GM18909 (cell line): ENCODE measurements around the gene MGLL.

Experiments used
- ATAC-seq: cut with Tn5 transposase; IDR thresholded peaks from one replicate; pipeline ENCODE4 v1.9.1; 2021; ENCODE audit warnings: mild to moderate bottlenecking; ENCODE audit not compliant: unreplicated experiment, poor library complexity

Gene MGLL

GRCh38 chr3:127732879-127733350 is 89.4 kb downstream of the MGLL start:
- no peak for ATAC-seq

- no peak for ATAC-seq
These were observed 90.0 kb downstream of the MGLL start for GRCh38 chr3:127732303-127732702.

DNA sequence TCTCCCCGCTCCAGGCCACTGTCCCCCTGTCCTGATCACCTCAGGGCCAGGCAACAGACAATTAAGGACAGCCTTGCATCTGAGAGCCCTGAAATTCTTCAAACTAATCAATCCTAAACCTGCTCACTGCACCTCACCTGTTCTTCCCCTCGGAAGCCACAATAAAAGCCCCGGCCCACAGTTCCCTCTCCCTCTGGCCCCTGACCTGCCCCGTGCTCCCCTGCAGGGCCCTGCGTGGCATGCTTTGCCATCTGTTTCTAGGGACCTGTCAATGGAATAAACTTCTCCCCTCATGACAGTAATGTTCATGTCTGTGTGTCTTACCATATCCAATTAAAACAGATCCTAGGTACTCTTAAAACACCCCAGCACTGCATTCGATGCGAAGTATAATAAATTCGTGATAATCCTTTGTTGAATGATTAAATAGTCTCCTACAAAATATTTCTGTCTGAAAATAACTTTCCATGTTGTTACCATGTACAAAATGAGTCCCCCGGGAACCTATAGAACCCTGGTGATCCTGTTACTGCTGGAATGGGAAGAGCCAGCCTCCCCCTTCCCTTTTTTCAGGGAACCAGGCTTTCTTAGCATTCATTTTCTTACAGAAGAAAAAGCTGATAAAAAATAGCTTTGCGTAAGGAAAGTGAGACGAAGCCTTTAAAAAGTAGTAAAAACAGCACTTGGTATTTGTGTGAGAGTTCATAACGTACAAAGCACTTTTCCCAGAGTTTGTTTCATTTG is 90.6 kb downstream of the MGLL start:
- no peak for ATAC-seq

DNA sequence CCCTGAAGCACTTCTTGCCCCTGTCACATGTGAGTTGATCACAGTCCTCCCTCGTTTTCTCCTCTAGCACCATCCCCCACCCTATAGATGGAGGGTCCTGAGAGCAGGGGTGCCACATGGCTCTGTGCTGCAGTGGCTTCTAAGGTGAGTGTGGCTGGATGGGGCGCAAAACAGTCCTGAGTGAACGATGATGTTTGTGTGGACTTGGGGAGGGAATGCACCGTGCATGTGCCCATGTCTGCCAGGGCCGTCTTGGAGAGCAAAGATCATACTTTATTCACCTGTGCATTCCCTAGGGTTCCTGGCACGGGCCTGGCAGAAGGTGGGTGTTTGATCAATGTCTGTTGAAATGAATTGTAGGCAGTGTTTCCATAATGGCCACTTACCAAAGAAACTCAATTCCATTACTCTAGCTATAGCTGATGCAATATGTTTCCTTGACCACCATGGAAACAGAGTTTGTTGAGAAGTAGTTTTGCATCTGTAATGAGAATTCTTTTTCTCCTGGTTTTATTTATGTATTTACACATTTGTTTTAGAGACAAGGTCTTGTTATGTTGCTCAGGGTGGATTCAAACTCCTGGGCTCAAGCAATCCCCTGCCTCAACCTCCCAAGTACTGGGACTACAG is 91.5 kb downstream of the MGLL start:
- ATAC-seq, result no peak

- ATAC-seq, result no peak
These were observed 92.1 kb downstream of the MGLL start for GRCh38 chr3:127730171-127730570.

DNA sequence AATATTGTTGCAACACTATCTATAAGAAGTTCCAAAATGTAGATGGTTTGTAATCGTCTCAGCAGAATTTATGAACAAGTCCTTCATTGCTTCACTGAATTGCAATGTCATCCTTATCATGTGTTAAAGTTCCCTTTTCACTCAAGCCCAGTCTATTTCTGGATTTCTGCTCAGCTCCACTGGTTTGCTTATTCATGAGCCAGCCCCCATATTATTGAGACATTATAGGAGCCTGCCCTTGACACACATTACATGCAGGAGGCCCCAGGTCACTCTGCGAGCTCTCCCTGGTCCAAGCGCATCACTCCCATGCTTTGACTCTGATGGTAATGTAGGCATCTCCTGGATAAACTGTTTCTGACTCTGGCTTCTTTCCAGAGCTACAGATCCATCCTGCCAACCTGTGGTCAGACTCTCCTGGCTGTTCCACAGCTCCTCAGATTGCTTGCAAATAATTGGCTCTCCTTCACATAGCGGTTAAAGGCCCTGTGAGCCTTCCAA is 92.7 kb downstream of the MGLL start:
- ATAC-seq, result no peak

- ATAC-seq, result no peak
These were observed 93.8 kb downstream of the MGLL start for GRCh38 chr3:127728417-127729015.

GRCh38 chr3:127726894-127727293 is 95.4 kb downstream of the MGLL start:
- ATAC-seq, result no peak

GRCh38 chr3:127723011-127723567 is 99.2 kb downstream of the MGLL start:
- no peak for ATAC-seq

- ATAC-seq, result no peak
These were observed 100.1 kb downstream of the MGLL start for GRCh38 chr3:127722091-127722784.

GRCh38 chr3:127720985-127721935 is 101.1 kb downstream of the MGLL start:
- no peak for ATAC-seq

DNA sequence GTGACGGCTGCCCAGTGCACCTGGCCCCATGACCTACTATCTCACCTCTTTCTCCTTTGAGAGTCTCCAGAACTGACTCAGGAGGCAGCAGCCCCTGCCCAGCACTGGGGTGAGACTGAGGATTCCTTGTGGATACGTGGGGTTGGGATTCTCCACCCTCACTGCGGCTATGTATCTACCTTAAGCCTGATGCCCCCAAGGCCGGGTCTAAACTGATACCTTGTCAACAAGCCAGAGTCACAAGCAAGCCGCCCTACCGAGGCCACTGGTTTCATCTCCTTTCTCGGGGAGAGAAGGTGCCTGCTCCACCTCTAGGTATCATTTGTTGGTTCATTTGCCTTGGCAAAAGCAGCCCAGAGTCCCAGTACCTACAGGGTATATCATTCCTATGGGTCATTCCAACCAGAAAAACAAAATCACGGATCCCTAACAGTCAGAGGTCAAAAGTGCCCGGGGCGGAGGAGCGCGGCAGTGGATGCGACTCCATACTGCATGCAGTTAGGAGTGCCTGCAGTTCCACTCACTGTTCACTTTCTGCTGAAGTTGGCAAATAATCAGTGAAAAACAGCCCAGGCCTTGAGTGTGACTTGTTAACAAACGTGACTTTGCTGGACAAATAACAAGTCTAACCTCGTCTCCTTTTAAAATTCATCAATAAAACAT is 102.0 kb downstream of the MGLL start:
- ATAC-seq, result no peak

- ATAC-seq, result no peak
These were observed 102.9 kb downstream of the MGLL start for GRCh38 chr3:127719369-127719768.

DNA sequence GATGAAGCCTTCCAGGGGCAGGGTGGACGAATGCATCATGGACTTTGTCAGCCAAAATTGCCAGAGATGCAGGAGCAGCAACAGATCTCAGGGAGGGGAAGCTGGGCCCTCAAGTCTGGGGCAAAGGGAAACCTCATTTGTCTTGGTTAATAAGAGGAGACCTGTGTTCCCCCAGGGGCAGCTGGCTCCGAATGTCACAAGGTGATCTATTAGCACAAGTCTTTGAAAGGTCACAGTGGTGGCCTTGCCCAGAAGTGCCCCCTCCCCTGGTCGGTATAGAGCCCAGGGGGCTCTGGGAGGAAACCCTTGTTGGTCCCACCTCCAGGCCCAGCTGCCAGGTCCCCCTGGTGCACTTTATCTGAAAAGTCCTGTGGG is 103.4 kb downstream of the MGLL start:
- ATAC-seq, result no peak

- ATAC-seq, result no peak
These were observed 103.9 kb downstream of the MGLL start for GRCh38 chr3:127718245-127718915.

DNA sequence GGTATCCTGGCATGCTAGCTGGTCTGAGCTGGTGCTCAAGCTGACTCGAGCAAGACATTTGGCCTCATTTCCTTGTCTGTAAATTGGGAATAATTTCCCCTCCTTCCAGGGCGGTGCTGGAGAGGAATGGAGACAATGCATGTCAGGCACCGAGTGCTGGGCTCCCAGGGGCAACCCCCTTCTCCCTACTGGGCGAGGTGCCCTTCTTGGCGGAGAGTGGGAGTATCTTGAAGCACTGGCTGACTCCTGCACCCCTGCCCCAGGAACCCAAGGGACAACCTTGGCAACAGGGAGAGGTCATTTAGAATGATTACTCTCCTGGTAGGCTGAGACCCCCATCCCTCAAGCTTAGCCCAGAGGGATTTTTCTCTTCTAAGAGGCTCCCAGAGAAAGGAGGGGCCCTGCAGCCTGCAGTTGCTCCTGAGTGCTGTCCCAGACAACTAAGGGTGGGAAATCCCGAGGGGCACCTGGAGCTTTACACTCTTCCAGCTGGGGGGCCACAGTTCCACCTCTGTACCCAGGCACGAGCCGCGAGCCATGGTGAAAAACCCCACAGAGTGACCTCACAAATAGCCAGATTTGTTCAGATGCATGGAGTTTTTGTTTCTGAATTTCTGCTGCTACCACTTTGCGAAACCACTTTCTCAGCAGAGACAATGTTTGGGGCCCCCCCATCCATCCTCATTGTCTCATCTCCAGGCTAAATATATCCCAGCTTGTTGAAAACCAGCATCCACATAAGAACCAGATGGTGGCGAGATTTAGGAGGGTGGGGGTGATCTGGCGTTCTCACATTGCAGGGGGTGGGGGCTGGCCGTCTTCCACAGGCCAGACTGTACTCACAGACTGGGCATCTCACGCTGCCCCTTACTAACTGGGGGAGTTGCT is 104.7 kb downstream of the MGLL start:
- no peak for ATAC-seq

- no peak for ATAC-seq
These were observed 105.9 kb downstream of the MGLL start for GRCh38 chr3:127716384-127716783.
